DOHH2 (cell line): ENCODE measurements around the gene CREB5.

ENCODE experiments used
- EZH2phosphoT487 ChIP-seq: fragments of 200-600 bp; sonication (generic); IDR thresholded peaks from 2 replicates; pipeline ENCODE4 v1.6.1; 2017; ENCODE audit warnings: borderline replicate concordance, mild to moderate bottlenecking, antibody characterized with exemption, low read length, moderate library complexity, mixed read lengths
- TF ChIP-seq, protein P1 (sequence below): fragments of 200-600 bp; sonication (generic); IDR thresholded peaks from one replicate; pipeline ENCODE4 v1.5.1; 2014; ENCODE audit warnings: antibody characterized with exemption, mild to moderate bottlenecking, low read depth, low read length; ENCODE audit not compliant: poor library complexity, severe bottlenecking

GRCh38 chr7:28395404-28395803 lies 16.9 kb upstream of the CREB5 start:
- TF ChIP-seq, protein P1, sequence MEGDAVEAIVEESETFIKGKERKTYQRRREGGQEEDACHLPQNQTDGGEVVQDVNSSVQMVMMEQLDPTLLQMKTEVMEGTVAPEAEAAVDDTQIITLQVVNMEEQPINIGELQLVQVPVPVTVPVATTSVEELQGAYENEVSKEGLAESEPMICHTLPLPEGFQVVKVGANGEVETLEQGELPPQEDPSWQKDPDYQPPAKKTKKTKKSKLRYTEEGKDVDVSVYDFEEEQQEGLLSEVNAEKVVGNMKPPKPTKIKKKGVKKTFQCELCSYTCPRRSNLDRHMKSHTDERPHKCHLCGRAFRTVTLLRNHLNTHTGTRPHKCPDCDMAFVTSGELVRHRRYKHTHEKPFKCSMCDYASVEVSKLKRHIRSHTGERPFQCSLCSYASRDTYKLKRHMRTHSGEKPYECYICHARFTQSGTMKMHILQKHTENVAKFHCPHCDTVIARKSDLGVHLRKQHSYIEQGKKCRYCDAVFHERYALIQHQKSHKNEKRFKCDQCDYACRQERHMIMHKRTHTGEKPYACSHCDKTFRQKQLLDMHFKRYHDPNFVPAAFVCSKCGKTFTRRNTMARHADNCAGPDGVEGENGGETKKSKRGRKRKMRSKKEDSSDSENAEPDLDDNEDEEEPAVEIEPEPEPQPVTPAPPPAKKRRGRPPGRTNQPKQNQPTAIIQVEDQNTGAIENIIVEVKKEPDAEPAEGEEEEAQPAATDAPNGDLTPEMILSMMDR, result no peak
- no peak for TF ChIP-seq EZH2phosphoT487
